GM12864 (cell line): ENCODE measurements around the gene SERPINE2.

ENCODE experiments used
- DNase-seq: peaks from one replicate; pipeline ENCODE4 v3.0.0-alpha.2; 2011; ENCODE audit warnings: low read depth
- H3K4me3 ChIP-seq: 2 replicates; pipeline ENCODE4 v1.5.1; 2011; ENCODE audit warnings: mild to moderate bottlenecking, low read depth, low read length, control low read depth
- CTCF ChIP-seq: IDR thresholded peaks from 2 replicates; pipeline ENCODE4 v1.5.1; 2011; ENCODE audit warnings: low read depth, mild to moderate bottlenecking, moderate library complexity, low read length, control low read depth, inconsistent platforms; ENCODE audit errors: missing control alignments

SERPINE2 gene

GRCh38 chr2:224078656-224079055, 39.6 kb upstream of the SERPINE2 start:
- no peak overlapping the region for H3K4me3 ChIP-seq
- TF ChIP-seq CTCF = no peak
- no peak for DNase-seq

DNA sequence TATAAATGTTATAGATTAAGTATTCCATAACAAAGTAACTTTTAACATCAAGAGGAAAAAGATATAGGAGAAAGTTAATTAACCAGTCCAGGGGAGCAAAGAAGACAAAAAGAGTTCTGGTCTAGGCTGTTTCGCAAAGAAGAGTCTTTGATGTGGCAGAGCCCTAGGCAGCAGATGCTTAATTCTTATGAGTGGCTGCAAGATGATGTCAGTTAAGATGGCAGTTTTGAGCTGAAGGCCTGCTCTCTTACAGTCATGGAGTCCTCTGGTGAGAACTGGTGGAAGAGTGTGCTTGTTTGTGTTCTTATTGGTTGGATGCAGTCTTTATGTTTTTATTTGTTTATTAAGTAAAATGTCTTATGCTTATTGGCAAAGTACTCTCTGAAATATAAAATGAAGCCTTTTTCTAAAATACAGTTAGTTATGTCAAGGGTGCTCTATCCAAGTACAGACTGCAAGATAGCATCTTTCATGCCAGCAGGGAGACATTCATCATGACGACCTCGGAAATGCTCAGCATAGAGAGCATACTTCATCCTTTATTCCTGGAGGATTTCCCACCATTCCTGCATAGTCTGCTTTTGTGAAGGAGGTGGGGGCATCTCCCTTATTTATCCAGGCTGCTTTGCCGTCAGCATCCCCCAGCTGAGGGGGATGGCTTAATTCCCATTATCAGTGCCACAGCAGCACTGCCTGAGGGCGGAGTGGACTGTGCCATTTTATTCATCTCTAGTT, 38.9 kb upstream of the SERPINE2 start:
- no peak for DNase-seq
- H3K4me3 ChIP-seq = no peak overlapping the region
- TF ChIP-seq CTCF = no peak

DNA sequence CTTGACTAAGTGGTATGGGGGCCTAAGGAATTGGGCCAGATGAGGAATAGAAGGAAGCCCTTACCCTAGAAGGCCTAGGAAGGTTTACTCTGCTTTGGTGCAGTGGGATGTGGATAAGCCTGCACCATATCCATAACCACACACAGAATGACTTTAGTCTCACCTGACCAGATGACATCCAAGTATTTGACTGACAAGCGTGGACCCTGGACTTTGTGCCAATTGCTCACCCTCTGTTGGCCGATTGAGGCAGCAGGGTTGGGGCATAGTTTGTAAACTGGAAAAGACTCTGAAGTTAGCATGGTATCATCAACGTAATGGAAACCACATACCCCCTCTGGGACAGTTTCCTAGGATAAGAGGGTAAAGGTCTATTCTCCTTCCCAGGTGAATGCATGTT, 36.5 kb upstream of the SERPINE2 start:
- no peak for TF ChIP-seq CTCF
- DNase-seq = no peak

GRCh38 chr2:224073676-224074075, 34.6 kb upstream of the SERPINE2 start:
- no peak for DNase-seq
- no peak for TF ChIP-seq CTCF
- H3K4me3 ChIP-seq = no peak overlapping the region

More for the DNA sequence above, 36.5 kb upstream of the SERPINE2 start:
- H3K4me3 ChIP-seq = no peak overlapping the region

DNA sequence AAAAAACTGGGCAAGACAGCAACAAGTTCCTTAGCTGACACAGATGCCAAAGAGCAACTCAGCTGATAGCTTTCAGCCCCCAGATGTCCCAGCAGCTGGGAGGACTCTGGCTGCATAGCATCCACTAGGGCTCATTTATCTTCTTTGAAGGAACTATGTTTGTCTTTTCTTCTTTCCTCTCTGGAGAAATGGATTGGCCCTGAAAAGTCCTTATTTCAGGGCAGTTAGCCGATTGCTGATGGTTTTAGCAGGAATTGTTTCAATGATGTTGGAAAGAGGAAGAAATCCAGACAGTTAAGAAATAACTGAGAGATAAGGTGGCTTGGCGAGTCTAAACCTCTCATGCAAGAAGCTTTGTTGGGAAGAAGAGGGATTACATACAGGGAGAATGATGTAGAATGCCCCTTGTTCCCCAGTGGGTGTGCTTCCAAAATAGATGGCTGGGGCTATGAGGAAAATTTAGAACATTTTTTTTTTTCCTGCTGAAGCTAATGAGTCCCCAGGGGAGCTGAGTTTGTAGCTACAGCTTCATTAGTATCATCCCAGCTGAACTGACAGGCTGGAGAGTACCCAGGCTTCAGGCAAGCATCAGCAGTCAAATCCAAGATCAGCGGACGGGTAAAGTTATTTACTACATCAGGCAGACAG, 33.6 kb upstream of the SERPINE2 start:
- DNase-seq = no peak
- H3K4me3 ChIP-seq = no peak overlapping the region
- no peak for TF ChIP-seq CTCF

GRCh38 chr2:224069172-224069571, 30.1 kb upstream of the SERPINE2 start:
- no peak overlapping the region for H3K4me3 ChIP-seq
- DNase-seq = no peak
- no peak for TF ChIP-seq CTCF

- H3K4me3 ChIP-seq = no peak overlapping the region
- no peak for TF ChIP-seq CTCF
- DNase-seq = no peak
These were observed 24.2 kb upstream of the SERPINE2 start for GRCh38 chr2:224063298-224063648.
